WERI-Rb-1 (cell line): Measurements from ENCODE around the gene IPO4.

Source experiments
- DNase-seq: peaks from one replicate; pipeline ENCODE4 v3.0.0-alpha.2; 2020
- H3K27ac ChIP-seq: fragments of 250-450 bp; sonication (Bioruptor Pico); 2 replicates; pipeline ENCODE4 v1.5.1; 2020; ENCODE audit warnings: mild to moderate bottlenecking, moderate library complexity
- H3K27me3 ChIP-seq: fragments of 250-450 bp; sonication (Bioruptor Pico); 2 replicates; pipeline ENCODE4 v1.5.1; 2021; ENCODE audit warnings: mild to moderate bottlenecking, low read depth, moderate library complexity; ENCODE audit not compliant: insufficient read depth, severe bottlenecking
- H3K36me3 ChIP-seq: fragments of 250-450 bp; sonication (Bioruptor Pico); 2 replicates; pipeline ENCODE4 v1.5.1; 2020; ENCODE audit warnings: mild to moderate bottlenecking, moderate library complexity
- H3K4me3 ChIP-seq: 2 replicates; pipeline ENCODE4 v1.5.1; 2011; ENCODE audit warnings: low read depth, mild to moderate bottlenecking, control low read depth, low read length
- H3K9me3 ChIP-seq: fragments of 250-450 bp; sonication (Bioruptor Pico); 2 replicates; pipeline ENCODE4 v1.5.1; 2021; ENCODE audit warnings: mild to moderate bottlenecking, moderate library complexity; ENCODE audit not compliant: severe bottlenecking
- TF ChIP-seq, protein P1 (sequence below): IDR thresholded peaks from 2 replicates; pipeline ENCODE4 v1.5.1; 2011; ENCODE audit warnings: low read depth, mild to moderate bottlenecking, control low read depth, inconsistent platforms, low read length

The IPO4 gene

DNA sequence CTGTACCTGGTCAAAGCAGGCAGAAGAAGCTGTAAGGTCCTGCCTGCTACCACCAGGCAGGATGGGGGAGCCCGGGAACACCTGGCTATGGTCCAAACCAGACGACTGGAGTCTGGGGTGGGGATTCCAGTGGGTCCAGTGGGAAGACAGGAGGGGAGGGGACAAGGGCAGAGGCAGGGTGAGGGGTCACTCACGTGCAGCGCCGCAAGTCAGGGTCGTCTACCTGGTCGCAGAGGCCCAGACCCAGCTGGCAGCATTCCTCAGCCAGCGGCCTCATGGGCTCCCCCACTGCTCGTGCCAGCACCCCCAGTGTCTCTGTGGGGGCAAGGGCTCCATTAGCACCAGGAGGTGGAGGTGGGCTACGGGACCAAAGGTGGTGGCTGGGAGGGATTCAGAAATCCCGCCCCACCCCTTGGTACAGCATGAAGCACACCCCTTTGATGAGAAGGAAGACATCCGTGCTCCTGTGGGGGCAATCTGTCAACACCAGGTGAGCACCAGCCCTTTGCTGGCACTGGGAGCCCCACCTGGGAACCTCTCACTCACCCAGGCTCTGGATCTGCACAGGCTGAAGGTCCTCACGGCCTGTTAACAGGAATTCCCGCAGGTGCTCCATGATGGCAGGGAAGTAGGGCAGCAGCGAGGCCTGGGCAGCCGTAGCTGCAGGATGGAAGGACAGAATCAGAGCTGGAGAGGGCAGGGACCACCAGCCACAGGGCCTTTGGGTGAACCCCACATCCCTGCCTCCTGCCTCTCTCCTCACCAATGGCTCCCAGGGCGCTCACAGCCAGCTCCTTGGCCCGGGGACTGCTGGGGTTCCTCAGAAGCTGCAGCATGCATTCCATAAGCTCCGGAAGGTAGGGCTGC lies 4.3 kb downstream of the IPO4 start:
- Histone ChIP-seq H3K9me3 (no peaks in the 10 kb centered on the region), H3K27me3 (no peaks in the 10 kb centered on the region), H3K27ac (no peak overlapping the region), H3K36me3 (peaks cover 77% of the 10 kb centered on the region), H3K4me3 (no peak overlapping the region)
- TF ChIP-seq, protein P1, sequence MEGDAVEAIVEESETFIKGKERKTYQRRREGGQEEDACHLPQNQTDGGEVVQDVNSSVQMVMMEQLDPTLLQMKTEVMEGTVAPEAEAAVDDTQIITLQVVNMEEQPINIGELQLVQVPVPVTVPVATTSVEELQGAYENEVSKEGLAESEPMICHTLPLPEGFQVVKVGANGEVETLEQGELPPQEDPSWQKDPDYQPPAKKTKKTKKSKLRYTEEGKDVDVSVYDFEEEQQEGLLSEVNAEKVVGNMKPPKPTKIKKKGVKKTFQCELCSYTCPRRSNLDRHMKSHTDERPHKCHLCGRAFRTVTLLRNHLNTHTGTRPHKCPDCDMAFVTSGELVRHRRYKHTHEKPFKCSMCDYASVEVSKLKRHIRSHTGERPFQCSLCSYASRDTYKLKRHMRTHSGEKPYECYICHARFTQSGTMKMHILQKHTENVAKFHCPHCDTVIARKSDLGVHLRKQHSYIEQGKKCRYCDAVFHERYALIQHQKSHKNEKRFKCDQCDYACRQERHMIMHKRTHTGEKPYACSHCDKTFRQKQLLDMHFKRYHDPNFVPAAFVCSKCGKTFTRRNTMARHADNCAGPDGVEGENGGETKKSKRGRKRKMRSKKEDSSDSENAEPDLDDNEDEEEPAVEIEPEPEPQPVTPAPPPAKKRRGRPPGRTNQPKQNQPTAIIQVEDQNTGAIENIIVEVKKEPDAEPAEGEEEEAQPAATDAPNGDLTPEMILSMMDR, result no peak
- no peak for DNase-seq

DNA sequence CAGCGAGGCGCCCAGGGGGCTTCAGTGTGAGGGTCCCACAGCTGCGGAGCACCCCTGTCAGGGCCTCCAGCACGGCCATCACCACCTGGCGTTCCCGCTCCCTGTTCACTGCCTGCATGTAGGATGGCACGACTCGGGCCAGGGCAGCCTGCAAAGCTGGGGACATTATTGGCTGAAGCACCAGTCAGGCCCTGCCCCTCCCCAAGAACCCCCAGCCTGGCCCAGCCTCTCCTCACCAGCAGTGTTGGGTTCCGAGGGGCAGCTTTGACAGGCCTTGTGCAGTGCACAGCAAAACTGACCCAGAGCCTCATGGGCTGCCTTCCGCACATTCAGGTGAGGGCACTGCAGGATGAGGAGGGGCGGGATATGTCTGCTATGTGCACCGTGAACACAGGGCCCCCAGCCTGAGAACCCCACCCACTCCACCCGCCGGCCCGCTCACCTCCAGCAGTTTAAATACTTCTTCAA lies 5.6 kb downstream of the IPO4 start:
- Histone ChIP-seq H3K4me3 (no peak overlapping the region), H3K9me3 (no peaks in the 10 kb centered on the region), H3K27ac (no peak overlapping the region), H3K36me3 (peaks cover 90% of the 10 kb centered on the region), H3K27me3 (no peaks in the 10 kb centered on the region)
- TF ChIP-seq, protein P1, result no peak
- no peak for DNase-seq

DNA sequence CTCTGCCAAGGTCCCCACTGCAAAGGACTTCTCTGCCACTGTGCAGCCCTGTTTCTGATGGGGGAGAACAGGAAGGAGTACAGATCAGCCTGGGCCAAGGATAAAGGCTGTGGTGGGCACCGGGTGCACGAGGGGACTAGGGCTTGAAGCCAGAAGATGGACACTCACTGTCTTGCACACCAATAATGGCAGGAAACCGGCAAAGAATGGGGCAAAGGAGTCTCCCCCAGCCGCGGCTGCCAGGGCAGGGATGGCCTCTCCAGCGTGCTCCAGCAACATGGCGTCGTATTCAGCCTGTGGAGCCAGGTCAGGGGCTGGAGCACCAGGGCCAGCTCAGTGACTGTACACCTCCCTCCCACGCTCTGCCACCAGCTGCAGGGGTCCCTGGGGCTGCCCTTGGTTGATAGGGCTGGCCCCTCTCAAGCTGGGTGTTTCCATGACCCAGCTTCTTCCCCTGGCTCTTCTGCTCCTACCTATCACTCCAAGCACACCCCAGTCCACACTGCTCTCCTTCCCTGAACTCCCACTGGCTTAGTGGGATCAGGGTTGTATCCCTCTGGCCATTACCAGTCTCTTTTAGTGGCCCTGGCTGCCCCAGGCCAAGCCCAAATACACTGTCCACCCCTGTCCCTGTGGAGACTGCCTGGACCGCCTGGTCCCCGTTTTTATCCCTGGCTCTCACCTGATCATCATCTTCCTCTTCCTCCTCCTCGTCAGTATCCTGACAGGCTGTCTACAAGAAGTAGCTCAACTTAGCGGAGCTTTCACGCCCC lies 6.3 kb downstream of the IPO4 start:
- Histone ChIP-seq H3K27me3 (no peaks in the 10 kb centered on the region), H3K27ac (no peak overlapping the region), H3K36me3 (peaks cover 96% of the 10 kb centered on the region), H3K9me3 (no peaks in the 10 kb centered on the region), H3K4me3 (no peak overlapping the region)
- no peak for DNase-seq
- TF ChIP-seq, protein P1, result no peak

DNA sequence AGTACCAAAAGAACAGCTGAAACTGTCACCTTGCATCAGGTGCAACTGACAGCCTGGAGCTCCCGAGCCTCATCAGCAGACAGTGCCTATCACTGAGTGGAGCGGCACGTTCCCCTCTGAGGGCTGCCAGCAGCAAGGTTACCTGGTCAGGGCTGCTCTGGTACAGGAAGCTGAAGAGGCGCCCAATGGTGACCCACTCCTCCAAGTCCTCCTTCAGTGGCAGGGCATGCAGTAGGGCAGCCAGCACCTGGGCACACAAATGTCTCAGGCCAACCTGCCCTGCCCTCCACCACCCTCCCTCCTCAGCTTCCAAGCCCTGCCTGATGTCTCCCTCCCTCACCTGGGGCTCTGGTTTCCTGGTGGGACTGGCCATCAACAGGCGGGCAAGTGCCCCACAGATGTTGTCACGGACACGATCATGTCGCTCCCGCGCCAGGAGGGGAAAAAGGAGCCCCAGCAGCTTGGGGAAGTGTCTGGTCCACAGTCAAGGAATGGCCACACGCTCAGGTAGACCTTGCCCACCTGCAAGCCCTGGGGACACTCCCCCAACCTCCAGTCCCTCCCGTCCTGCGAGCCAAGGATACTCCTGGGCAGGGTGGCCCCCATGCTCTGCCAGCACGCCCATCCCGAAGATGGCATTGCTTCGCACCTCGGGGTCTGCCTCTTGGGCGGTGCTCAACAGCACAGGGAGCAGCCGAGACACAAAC lies 7.1 kb downstream of the IPO4 start:
- DNase-seq, result no peak
- Histone ChIP-seq H3K27ac (no peak overlapping the region), H3K4me3 (no peak overlapping the region), H3K9me3 (no peaks in the 10 kb centered on the region), H3K27me3 (no peaks in the 10 kb centered on the region), H3K36me3 (peaks cover 96% of the 10 kb centered on the region)
- TF ChIP-seq, protein P1, result no peak

DNA sequence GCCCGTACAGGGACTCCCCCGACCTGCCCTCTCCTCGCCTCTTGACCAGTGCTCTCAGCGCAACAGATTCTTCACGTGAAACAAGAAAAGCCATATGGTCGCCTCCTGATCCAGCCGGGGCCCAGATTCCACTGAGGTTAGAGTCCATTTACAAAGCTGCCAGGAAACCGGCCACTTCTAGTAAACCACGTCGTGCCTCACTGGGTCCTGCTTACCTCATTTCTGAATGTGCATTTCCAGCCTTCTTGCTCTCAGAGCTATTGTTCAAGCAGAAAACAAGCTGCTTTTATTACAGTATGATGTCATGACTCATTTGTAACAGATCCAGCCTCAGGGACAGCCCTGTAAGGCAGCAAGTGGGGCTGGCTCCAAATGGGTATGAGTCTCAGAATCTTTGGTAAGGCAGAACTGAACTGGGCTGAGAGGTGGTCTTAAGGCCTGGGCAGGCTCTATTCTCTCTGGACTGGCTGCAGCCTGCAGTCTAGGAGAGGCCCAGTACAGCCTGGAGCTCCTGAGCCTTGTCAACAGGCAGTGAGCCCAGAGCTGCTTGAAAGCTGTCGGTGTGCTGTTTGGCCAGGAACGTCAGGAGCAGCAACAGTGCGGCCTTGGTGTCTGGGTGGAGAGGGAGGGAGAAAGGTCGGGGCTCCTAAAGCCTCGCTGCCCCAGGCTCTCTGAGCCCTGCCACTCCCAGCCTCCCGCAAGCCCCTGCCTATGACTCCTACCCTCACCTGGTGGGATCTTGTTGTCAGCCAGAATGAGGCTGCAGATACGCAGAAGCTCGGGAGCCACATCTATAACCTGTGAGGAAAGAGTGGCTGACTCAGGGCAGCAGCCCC lies 8.4 kb downstream of the IPO4 start:
- Histone ChIP-seq H3K36me3 (peaks cover 92% of the 10 kb centered on the region), H3K27ac (peak overlapping the region; percentile 51), H3K4me3 (no peak overlapping the region), H3K9me3 (no peaks in the 10 kb centered on the region), H3K27me3 (no peaks in the 10 kb centered on the region)
- no peak for DNase-seq
- TF ChIP-seq, protein P1, result no peak
